Measurements from ENCODE around the gene ZBTB16.

DNA sequence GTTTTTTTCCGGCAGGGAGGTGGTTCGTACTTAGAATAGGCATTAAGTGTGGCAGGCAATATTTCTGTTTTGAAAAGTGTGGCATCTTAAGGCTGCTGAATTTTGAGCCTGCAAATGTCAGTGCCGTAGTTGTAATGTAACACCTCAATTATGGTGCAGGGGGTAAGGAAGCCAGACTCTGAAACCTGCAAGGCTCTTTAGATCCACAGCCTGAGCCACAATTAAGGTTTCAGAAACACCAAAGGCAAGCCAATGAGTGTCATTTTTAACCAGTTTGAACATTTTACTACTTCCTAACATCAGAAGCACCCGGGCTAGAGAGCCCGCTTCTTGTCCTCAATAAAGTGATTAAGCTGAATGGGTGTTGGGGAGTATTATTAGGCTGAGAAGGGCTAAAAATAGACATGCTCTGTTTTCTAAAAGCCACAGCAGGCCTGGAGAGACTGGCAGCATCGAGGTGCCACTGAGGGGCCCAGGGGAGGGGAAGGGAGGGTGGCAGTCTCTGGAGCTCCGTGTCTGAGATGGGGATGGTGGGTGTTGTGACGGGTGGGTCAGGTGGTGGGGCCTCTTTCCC, 113.4 kb downstream of the ZBTB16 start:
- TF ChIP-seq EZH2phosphoT487 (IDR thresholded peaks at IDR 0.05; ENCODE audit: low read length) = no peak
- TF ChIP-seq, protein P1, sequence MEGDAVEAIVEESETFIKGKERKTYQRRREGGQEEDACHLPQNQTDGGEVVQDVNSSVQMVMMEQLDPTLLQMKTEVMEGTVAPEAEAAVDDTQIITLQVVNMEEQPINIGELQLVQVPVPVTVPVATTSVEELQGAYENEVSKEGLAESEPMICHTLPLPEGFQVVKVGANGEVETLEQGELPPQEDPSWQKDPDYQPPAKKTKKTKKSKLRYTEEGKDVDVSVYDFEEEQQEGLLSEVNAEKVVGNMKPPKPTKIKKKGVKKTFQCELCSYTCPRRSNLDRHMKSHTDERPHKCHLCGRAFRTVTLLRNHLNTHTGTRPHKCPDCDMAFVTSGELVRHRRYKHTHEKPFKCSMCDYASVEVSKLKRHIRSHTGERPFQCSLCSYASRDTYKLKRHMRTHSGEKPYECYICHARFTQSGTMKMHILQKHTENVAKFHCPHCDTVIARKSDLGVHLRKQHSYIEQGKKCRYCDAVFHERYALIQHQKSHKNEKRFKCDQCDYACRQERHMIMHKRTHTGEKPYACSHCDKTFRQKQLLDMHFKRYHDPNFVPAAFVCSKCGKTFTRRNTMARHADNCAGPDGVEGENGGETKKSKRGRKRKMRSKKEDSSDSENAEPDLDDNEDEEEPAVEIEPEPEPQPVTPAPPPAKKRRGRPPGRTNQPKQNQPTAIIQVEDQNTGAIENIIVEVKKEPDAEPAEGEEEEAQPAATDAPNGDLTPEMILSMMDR (IDR thresholded peaks at IDR 0.05; ENCODE audit: low read length) = no peak

Data from MM.1S (cell line).